CD4-positive, alpha-beta T cell treated with Interleukin-6 at 100 ng/mL for 8 hours (primary cell): ENCODE results near the gene OR1L4.

ENCODE experiments used
- DNase-seq: peaks from one replicate; pipeline ENCODE4 v3.0.0-alpha.2; 2020; ENCODE audit warnings: mixed read lengths, low spot score

OR1L4 gene

GRCh38 chr9:122723690-122724089 is at the start of gene OR1L4:
Gene OR1L4 (plus strand): TSS chr9:122723990. CDS start chr9:122723990, 0 bp downstream.
- DNase-seq: no peak

GRCh38 chr9:122684851-122685250 is 38.9 kb upstream of the OR1L4 start:
- DNase-seq: no peak

GRCh38 chr9:122695696-122696095 is 28.1 kb upstream of the OR1L4 start:
- no peak for DNase-seq

- no peak for DNase-seq
Measured at GRCh38 chr9:122718038-122718437, 5.8 kb upstream of the OR1L4 start.

- DNase-seq: no peak
Measured at GRCh38 chr9:122719218-122719617, 4.6 kb upstream of the OR1L4 start.

- DNase-seq: no peak
Measured at GRCh38 chr9:122742003-122742402, 18.2 kb downstream of the OR1L4 start, which contains the start of gene OR1L6. Gene OR1L6 (plus strand): TSS chr9:122742303. CDS start chr9:122749848, 7,545 bp downstream.

GRCh38 chr9:122754825-122755224 is 31.0 kb downstream of the OR1L4 start:
- DNase-seq: no peak

- no peak for DNase-seq
Measured at GRCh38 chr9:122767817-122768216, 44.0 kb downstream of the OR1L4 start.
